ENCODE measurements around the gene PCTP. TPM values are rescaled to one million over a fixed set of nuclear protein-coding genes. Genes with fewer than 3 reads are reported as not detected.

The PCTP gene
- total RNA-seq, 1 donor from 2014 or later = 8.6 TPM

DNA sequence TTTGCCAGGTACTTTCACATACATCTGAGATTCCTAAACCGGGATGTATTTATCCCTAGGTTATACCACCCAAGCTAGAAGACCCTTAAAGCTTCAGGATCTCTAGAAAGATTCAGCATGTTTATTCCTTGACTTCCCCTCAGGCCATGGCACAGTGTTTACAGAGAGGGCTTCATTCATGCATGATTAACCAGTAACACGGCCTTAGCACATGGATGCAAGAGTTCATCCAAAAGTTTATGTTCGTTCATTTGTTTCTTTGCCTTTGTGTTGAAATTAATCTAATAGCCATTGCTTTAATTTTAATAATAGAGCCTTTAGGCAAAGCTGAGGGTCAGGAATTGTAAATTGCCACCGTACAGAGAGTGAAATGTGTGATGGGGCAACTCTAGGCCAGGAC is 13.8 kb downstream of the PCTP start:
- no peak for DNase-seq (ENCODE audit: extremely low spot score in 2 of 2)
- Histone ChIP-seq H3K4me1 (peaks cover 16% of the 10 kb centered on the region), H3K27me3 (no peaks in the 10 kb centered on the region), H3K4me3 (no peak overlapping the region), H3K27ac (no peak overlapping the region), H3K9me3 (no peaks in the 10 kb centered on the region), H3K36me3 (no peaks in the 10 kb centered on the region)
- TF ChIP-seq CTCF (IDR thresholded peaks at IDR 0.05) = no peak
- TF ChIP-seq POLR2AphosphoS5 (IDR thresholded peaks at IDR 0.05; ENCODE audit: insufficient read depth in 1 of 2, low read depth in 1 of 2) = no peak
- no peak for TF ChIP-seq POLR2A (IDR thresholded peaks at IDR 0.05)
- intact Hi-C loops (cut with DNase I) = no loop called here

- no peaks in the 10 kb centered on the region for H3K27me3 ChIP-seq
- H3K36me3 ChIP-seq = no peaks in the 10 kb centered on the region
- intact Hi-C loops (cut with DNase I) = no loop called here
- no peak overlapping the region for H3K27ac ChIP-seq
- no peak overlapping the region for H3K4me3 ChIP-seq
- DNase-seq (ENCODE audit: extremely low spot score in 2 of 2) = no peak
- H3K9me3 ChIP-seq = no peaks in the 10 kb centered on the region
- H3K4me1 ChIP-seq = peaks cover 21% of the 10 kb centered on the region
- no peak for TF ChIP-seq POLR2A (IDR thresholded peaks at IDR 0.05)
- TF ChIP-seq POLR2AphosphoS5 (IDR thresholded peaks at IDR 0.05; ENCODE audit: insufficient read depth in 1 of 2, low read depth in 1 of 2) = no peak
- TF ChIP-seq CTCF (IDR thresholded peaks at IDR 0.05) = no peak
These were observed 14.6 kb downstream of the PCTP start for GRCh38 chr17:55765472-55765871.

- intact Hi-C loops (cut with DNase I) = no loop called here
- Histone ChIP-seq H3K9me3 (no peaks in the 10 kb centered on the region), H3K4me3 (no peak overlapping the region), H3K27me3 (no peaks in the 10 kb centered on the region), H3K27ac (peak overlapping the region; percentile 51), H3K4me1 (peaks cover 15% of the 10 kb centered on the region), H3K36me3 (peaks cover 0 to 19% of the 10 kb centered on the region in 2 donors)
- no peak for DNase-seq (ENCODE audit: extremely low spot score in 2 of 2)
- TF ChIP-seq POLR2AphosphoS5 (IDR thresholded peaks at IDR 0.05; ENCODE audit: insufficient read depth in 1 of 2, low read depth in 1 of 2) = no peak
- TF ChIP-seq POLR2A (IDR thresholded peaks at IDR 0.05) = no peak
- TF ChIP-seq CTCF (IDR thresholded peaks at IDR 0.05) = no peak
These were observed 18.2 kb downstream of the PCTP start for GRCh38 chr17:55768936-55769624.

DNA sequence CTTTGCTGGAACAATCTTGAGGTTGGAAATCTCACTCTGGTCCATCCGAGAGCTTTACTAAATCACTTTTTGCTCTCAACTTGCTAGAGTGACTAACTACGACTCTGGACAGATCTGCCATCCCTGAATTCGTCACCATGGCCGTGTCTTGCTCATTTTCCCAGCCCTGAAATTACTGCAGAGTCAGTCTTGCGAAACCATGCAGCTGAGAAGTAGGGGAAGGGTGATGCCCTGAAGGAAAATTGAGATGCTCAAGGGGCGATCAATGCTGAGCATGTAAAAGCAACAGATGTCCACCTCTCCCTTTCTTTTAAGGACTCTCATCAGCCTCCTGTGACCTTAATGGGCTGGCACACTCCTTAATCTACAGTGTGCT is 18.8 kb downstream of the PCTP start:
- Histone ChIP-seq H3K4me3 (no peak overlapping the region), H3K27me3 (no peaks in the 10 kb centered on the region), H3K9me3 (no peaks in the 10 kb centered on the region), H3K27ac (peak overlapping the region; percentile 51), H3K4me1 (peaks cover 15% of the 10 kb centered on the region), H3K36me3 (peaks cover 0 to 23% of the 10 kb centered on the region in 2 donors)
- no peak for TF ChIP-seq POLR2A (IDR thresholded peaks at IDR 0.05)
- TF ChIP-seq CTCF (IDR thresholded peaks at IDR 0.05) = no peak
- no peak for TF ChIP-seq POLR2AphosphoS5 (IDR thresholded peaks at IDR 0.05; ENCODE audit: insufficient read depth in 1 of 2, low read depth in 1 of 2)
- intact Hi-C loops (cut with DNase I) = no loop called here
- DNase-seq (ENCODE audit: extremely low spot score in 2 of 2) = no peak

- TF ChIP-seq CTCF (IDR thresholded peaks at IDR 0.05) (peak; percentile 31 to 71 (median 61)), POLR2A (IDR thresholded peaks at IDR 0.05) (no peak)
- peaks cover 0 to 23% of the 10 kb centered on the region in 2 donors for H3K36me3 ChIP-seq
- no peaks in the 10 kb centered on the region for H3K27me3 ChIP-seq
- H3K9me3 ChIP-seq = no peaks in the 10 kb centered on the region
- peaks cover 15% of the 10 kb centered on the region for H3K4me1 ChIP-seq
- no peak for DNase-seq (ENCODE audit: extremely low spot score in 2 of 2)
- intact Hi-C loops (cut with DNase I) = loop anchor here (5.0 kb wide), 1 partner anchor 243 kb away; no protein-coding TSS in a partner anchor
- H3K4me3 ChIP-seq = no peak overlapping the region
- H3K27ac ChIP-seq = peak overlapping the region; percentile 51
These were observed 19.5 kb downstream of the PCTP start for GRCh38 chr17:55770196-55770870.

Data from vagina (tissue), 2 donors.